Cardiac septum (tissue), 1 donor: ENCODE results near the gene SLC12A6. TPM values are rescaled to one million over a fixed set of nuclear protein-coding genes. Genes with fewer than 3 reads are reported as not detected.
A peak's percentile ranks its signal among the peaks of the same experiment; 100 is the strongest.
"Not testable (repeated sequence)": the region's sequence is repeated elsewhere in the genome, so short reads cannot be mapped to it uniquely, and the experiment has no call there.

Experiments
- DNase-seq: peaks from one replicate; pipeline ENCODE4 v3.0.0-alpha.2; 2020; ENCODE audit warnings: low spot score
- intact Hi-C: fragments of 100-400 bp; cut with DNase I; formaldehyde crosslinking; loops from one replicate; pipeline ENCODE4 v1.14.0; 2022
- microRNA-seq: library from miRNA; unstranded; fragments of <30 nt; microRNA quantifications from one replicate; pipeline ENCODE4 v1.2.0, GENCODE V29; 2020
- total RNA-seq: library from RNA; stranded (reverse); fragmentation: NEBNext Ultra II Directional; extraction: Animal tissue kit (Norgen Biotek cat#: 25700); gene quantifications from one replicate; pipeline ENCODE4 v1.2.1, GENCODE V29; 2021
- donor health status: DM: no; HTN: no; CAD: no.

The SLC12A6 gene
- total RNA-seq, 1 donor from 2014 or later = 18.2 TPM

DNA sequence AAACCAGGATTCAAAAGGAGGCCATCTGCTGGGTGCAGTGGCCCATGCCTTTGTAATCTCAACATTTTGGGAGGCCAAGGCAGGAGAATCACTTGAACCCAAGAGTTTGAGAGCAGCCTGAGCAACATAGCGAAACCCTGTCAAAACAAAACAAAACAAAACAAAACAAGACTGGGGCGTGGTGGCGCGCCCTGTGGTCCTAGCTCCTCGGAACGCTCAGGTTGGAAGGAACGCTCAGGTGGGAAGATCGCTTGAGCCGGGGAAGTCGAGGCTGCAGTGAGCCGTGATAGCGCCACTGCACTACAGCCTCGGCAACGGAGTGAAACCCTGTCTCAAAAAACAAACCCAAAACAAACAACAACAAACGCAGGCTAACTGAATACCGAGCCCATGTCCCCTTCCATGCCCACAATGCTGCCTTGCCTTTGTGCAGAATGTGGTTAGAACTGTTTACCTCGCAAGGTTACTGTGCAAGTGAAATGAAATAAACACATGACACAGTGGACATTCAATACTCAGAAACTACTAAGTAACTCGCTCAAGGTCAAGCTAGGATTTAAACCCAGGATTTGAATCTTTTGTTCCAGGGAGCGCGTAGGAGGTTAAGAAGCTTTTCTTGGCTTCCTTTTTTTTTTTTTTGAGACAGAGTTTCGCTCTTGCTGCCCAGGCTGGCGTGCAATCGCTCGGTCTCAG is 113.5 kb downstream of the SLC12A6 start:
- no peak for DNase-seq
- intact Hi-C loops = loop anchor here (10.0 kb wide), 2 partner anchors 111 to 761 kb away; partner anchors contain the start of genes SLC12A6 and ZNF770

- DNase-seq = no peak
- intact Hi-C loops = no loop called here
Observed at GRCh38 chr15:34217587-34218225, 119.9 kb downstream of the SLC12A6 start.

DNA sequence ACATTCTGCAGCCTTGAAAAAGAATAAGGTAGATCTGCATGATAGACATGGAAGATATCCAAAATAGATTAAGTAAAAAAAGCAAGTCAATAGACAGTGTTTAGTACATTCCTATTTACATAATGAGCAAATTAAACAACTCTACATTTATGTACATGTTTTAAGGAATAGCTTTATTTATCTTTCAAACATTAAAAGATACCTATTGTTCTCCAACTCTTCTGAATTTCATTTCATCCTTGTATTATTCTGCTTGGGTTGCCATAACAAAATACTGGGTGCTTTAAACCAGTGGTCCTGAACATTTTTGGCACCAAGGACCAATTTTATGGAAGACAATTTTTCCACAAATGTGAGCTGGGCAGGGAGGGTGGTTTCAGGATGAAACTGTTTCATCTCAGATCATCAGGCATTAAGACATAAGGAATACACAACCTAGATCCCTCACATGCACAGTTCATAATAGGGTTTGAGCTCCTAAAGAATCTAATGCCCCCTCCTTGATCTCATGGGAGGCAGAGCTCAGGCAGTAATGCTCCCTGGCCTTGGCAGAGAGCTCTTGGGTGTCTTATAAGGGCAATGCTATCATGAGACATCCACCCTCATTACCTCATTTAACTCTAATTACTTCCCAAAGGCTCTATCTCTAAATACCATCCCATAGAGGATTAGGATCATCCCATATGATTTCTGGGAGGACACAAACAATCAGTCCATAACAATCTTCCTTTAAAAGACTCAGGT is 120.9 kb downstream of the SLC12A6 start:
- no peak for DNase-seq
- intact Hi-C loops = no loop called here

GRCh38 chr15:34214135-34214534 is 123.4 kb downstream of the SLC12A6 start:
- intact Hi-C loops = no loop called here

DNA sequence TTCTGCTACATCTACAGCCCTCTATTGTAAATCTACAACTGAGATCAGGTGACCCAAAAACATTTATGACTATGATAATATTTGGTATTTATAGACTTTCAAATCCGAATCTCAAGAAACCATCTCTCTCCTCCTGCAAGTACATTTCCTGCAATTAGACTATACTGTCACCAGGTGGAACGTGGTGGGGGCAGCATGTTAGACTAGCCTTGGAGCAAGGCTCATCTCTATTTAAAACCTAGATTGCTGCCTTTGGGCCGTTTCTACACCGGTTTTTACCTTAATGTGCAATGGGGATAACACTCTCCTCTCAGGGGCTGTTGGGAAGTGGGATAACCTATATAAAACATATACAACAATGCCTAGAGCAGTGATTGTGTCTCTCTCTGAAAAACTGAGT is 123.9 kb downstream of the SLC12A6 start:
- no peak for DNase-seq
- intact Hi-C loops = no loop called here

More at GRCh38 chr15:34214135-34214534, 123.4 kb downstream of the SLC12A6 start:
- no peak for DNase-seq

DNA sequence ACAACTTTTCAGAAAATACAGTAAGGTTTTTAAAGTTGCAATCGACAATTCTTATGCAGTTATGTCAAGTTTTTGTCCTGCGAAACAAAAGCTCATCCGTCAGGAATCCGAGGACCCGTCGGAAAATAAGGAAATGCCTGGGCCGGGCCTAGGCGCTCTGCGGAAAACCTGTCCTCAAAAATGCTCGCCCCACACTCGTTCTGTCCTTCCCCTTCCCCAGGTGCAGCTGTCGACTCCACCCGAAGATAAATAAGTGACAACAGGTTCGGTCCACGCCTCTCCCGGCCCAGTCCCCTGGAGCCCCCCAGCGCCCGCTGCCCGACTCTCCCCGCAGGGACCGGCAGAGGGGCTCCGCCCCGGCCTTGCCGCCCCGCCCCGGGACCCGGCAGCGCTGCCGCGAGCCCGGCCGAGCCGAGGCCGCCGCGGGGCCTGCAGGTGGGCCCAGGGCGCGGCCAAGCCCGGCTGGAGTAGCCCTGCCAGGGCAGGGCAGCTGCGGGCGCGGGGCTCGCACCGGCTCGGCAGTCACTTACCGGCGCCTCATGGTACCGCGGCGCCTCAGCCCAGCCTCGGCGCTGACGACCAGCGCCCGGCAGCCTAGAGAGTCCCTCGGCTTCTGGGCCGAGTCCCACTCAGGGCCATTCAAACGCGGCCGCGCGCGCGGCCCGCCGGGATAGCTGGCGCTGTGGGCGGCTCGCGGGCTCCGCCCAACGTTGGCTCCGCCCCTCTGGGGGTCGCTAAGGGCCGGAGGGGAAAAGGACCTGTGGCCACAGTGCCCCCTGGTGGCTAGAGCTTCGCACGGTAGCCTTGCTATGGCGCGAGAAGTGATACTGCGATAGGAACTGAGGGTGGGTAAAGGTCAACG is 127.9 kb downstream of the SLC12A6 start, which contains the start of gene KATNBL1:
TSS of gene KATNBL1 (minus strand) at position 676 of the 862 bp plus-strand sequence. CDS start 46,420 bp downstream, outside the sequence.
- peak; percentile 98 for DNase-seq
- intact Hi-C loops = loop anchor here (1.0 to 5.0 kb wide), 2 partner anchors 107 to 147 kb away; partner anchors contain the start of genes EMC7 and PGBD4

DNA sequence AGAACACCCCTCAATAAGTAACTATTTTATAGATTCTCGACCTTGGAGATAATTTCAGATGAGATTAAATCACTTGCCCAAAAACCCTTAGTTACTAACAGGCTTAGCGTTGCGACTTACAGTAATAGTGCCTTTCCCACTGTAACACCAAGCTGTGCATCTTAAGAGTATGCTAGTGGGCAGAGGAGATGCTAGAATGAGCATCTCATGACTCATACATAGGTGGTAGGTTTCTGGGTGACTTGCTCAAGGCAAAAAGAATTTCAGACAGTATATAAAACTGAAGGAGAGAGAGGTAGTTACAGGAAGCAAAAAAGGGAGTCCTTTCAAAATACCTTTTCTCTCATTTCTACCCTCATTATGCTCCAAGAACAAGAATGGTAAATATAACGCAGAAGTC is 131.6 kb downstream of the SLC12A6 start:
- intact Hi-C loops = loop anchor here (5.0 kb wide), 1 partner anchor 104 kb away; the partner anchor contains the start of genes EMC7 and PGBD4
- no peak for DNase-seq

GRCh38 chr15:34203936-34204335 is 133.6 kb downstream of the SLC12A6 start:
- no peak for DNase-seq
- intact Hi-C loops = no loop called here

- no peak for DNase-seq
- intact Hi-C loops = no loop called here
Observed at GRCh38 chr15:34203305-34203704, 134.3 kb downstream of the SLC12A6 start.

- intact Hi-C loops, DNase-seq: not testable (repeated sequence)
Observed at GRCh38 chr15:34193272-34193671, 144.3 kb downstream of the SLC12A6 start.

- DNase-seq = no peak
- intact Hi-C loops = no loop called here
Observed at GRCh38 chr15:34188711-34189110, 148.9 kb downstream of the SLC12A6 start.

DNA sequence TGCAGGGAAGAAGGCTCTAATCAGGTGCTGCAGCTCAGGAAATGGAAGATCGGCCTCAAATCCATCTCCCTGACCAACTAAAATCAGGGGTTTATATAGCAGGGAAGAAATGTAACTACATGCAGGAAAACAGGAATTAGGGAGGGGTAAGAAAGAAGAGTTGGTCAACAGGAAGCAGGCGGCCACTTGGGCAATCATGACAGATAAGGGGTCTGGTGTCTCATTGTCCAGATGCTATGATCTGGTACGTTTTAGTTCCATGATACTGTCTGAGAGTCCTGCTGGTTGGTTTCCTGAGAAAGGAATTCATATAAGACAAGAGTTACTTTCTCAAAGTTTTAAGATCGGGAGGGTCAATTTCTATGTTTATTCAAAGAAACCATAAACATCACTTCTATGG is 151.9 kb downstream of the SLC12A6 start:
- intact Hi-C loops = no loop called here
- no peak for DNase-seq

DNA sequence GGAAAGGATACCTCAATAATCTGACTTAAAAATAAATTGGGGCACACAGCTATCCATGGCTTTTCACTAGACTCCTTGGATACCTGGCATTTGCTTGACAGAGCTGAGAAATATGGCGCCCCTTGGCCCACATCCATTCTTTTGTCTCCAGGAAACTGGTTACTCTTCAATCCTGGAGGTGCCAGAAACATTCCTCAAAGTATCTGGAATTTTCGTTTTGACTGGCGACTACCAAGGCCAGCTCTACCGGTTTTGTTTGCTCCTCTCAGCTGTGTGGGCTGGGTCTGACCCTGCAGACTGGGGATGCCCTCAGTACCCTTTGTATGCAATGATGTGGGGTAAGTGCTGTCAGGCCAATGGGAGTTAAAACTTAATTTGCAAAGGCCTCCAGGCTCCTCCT is 154.6 kb downstream of the SLC12A6 start:
- intact Hi-C loops = no loop called here
- no peak for DNase-seq

Small RNAs within 50 kb of the gene (microRNA-seq; reads per million reads assigned to microRNA genes)
- gene MIR1233-1 = not detected

Other genes with a start within 250 kb of the SLC12A6 start
- 55.6 TPM for gene EMC7, start 235.9 kb downstream of the SLC12A6 start, total RNA-seq
- gene PGBD4, start 235.7 kb downstream of the SLC12A6 start, total RNA-seq = 1.5 TPM
- 23.3 TPM for gene KATNBL1, start 127.7 kb downstream of the SLC12A6 start, total RNA-seq
- 70.8 TPM for gene EMC4, start 112.8 kb downstream of the SLC12A6 start, total RNA-seq
- gene NOP10, start 5.4 kb upstream of the SLC12A6 start, total RNA-seq = 96.9 TPM
- gene NUTM1, start 5.5 kb upstream of the SLC12A6 start, total RNA-seq = not detected
- gene LPCAT4, start 29.4 kb upstream of the SLC12A6 start, total RNA-seq = 34.3 TPM
- gene GOLGA8A, start 100.0 kb upstream of the SLC12A6 start, total RNA-seq = 26.7 TPM
- gene GOLGA8B, start 245.9 kb upstream of the SLC12A6 start, total RNA-seq = 36.9 TPM